GM21515 (cell line): ENCODE measurements around the gene FYB1.
"Not testable (repeated sequence)": the region's sequence is repeated elsewhere in the genome, so short reads cannot be mapped to it uniquely, and the experiment has no call there.

Source experiments
- ATAC-seq: cut with Tn5 transposase; IDR thresholded peaks from one replicate; pipeline ENCODE4 v1.9.1; 2021; ENCODE audit not compliant: unreplicated experiment

Gene FYB1

GRCh38 chr5:39231705-39232525, 12.6 kb upstream of the FYB1 start:
- no peak for ATAC-seq

- ATAC-seq: no peak
Observed at GRCh38 chr5:39228596-39228995, 9.2 kb upstream of the FYB1 start.

GRCh38 chr5:39226558-39226957, 7.2 kb upstream of the FYB1 start:
- ATAC-seq: no peak

- no peak for ATAC-seq
Observed at GRCh38 chr5:39226100-39226451, 6.7 kb upstream of the FYB1 start.

- no peak for ATAC-seq
Observed at GRCh38 chr5:39225405-39226099, 6.2 kb upstream of the FYB1 start.

GRCh38 chr5:39224196-39224761, 4.9 kb upstream of the FYB1 start:
- no peak for ATAC-seq

GRCh38 chr5:39223565-39224156, 4.3 kb upstream of the FYB1 start:
- no peak for ATAC-seq

GRCh38 chr5:39221671-39222070, 2.3 kb upstream of the FYB1 start:
- ATAC-seq: not testable (repeated sequence)

GRCh38 chr5:39220280-39221030, 1.1 kb upstream of the FYB1 start:
- no peak for ATAC-seq

- no peak for ATAC-seq
Observed at GRCh38 chr5:39218482-39219402, 621 bp downstream of the FYB1 start.

GRCh38 chr5:39217365-39218281, 1.7 kb downstream of the FYB1 start:
- peak; percentile 92 for ATAC-seq

GRCh38 chr5:39216631-39217030, 2.7 kb downstream of the FYB1 start:
- no peak for ATAC-seq

GRCh38 chr5:39215857-39216256, 3.5 kb downstream of the FYB1 start:
- ATAC-seq: no peak

- no peak for ATAC-seq
Observed at GRCh38 chr5:39214912-39215709, 4.3 kb downstream of the FYB1 start.

GRCh38 chr5:39213447-39214207, 5.7 kb downstream of the FYB1 start:
- ATAC-seq: no peak

- no peak for ATAC-seq
Observed at GRCh38 chr5:39211773-39212172, 7.6 kb downstream of the FYB1 start.

GRCh38 chr5:39209924-39210323, 9.4 kb downstream of the FYB1 start:
- ATAC-seq: no peak
